A204.1 (cell line): ENCODE measurements around the gene ALDH1A1.
"Not testable (repeated sequence)": the region's sequence is repeated elsewhere in the genome, so short reads cannot be mapped to it uniquely, and the experiment has no call there.

Source experiments
- FAIRE-seq: peaks from 2 replicates; lab custom pipeline; 2012; peaks lifted over from hg19 to GRCh38; lab: Jason Lieb, UNC

The ALDH1A1 gene

GRCh38 chr9:72943844-72944462 is 8.9 kb downstream of the ALDH1A1 start:
- FAIRE-seq: no peak

- no peak for FAIRE-seq
These were observed 10.4 kb downstream of the ALDH1A1 start for GRCh38 chr9:72942451-72942850.

- FAIRE-seq: not testable (repeated sequence)
These were observed 13.3 kb downstream of the ALDH1A1 start for GRCh38 chr9:72939581-72939980.

- FAIRE-seq: no peak
These were observed 15.3 kb downstream of the ALDH1A1 start for GRCh38 chr9:72937545-72937944.

GRCh38 chr9:72936679-72937078 is 16.2 kb downstream of the ALDH1A1 start:
- no peak for FAIRE-seq

- no peak for FAIRE-seq
These were observed 16.6 kb downstream of the ALDH1A1 start for GRCh38 chr9:72936266-72936665.

GRCh38 chr9:72935595-72935994 is 17.3 kb downstream of the ALDH1A1 start:
- FAIRE-seq: no peak

GRCh38 chr9:72933730-72934665 is 18.9 kb downstream of the ALDH1A1 start:
- FAIRE-seq: no peak

GRCh38 chr9:72932619-72933018 is 20.2 kb downstream of the ALDH1A1 start:
- FAIRE-seq: no peak

- no peak for FAIRE-seq
These were observed 21.0 kb downstream of the ALDH1A1 start for GRCh38 chr9:72931897-72932296.

- no peak for FAIRE-seq
These were observed 21.4 kb downstream of the ALDH1A1 start for GRCh38 chr9:72931437-72931836.

- FAIRE-seq: no peak
These were observed 22.0 kb downstream of the ALDH1A1 start for GRCh38 chr9:72930828-72931227.

GRCh38 chr9:72929542-72929941 is 23.3 kb downstream of the ALDH1A1 start:
- no peak for FAIRE-seq

GRCh38 chr9:72928042-72928507 is 24.8 kb downstream of the ALDH1A1 start:
- no peak for FAIRE-seq

GRCh38 chr9:72926506-72926905 is 26.3 kb downstream of the ALDH1A1 start:
- no peak for FAIRE-seq

- no peak for FAIRE-seq
These were observed 27.0 kb downstream of the ALDH1A1 start for GRCh38 chr9:72925891-72926290.

GRCh38 chr9:72925126-72925789 is 27.6 kb downstream of the ALDH1A1 start:
- FAIRE-seq: no peak

GRCh38 chr9:72924154-72924790 is 28.6 kb downstream of the ALDH1A1 start:
- no peak for FAIRE-seq

GRCh38 chr9:72923077-72923476 is 29.8 kb downstream of the ALDH1A1 start:
- FAIRE-seq: no peak

GRCh38 chr9:72921888-72922654 is 30.8 kb downstream of the ALDH1A1 start:
- FAIRE-seq: no peak

GRCh38 chr9:72919246-72919945 is 33.5 kb downstream of the ALDH1A1 start:
- no peak for FAIRE-seq
